GM15510 (cell line): ENCODE results near the gene IFNL4.

ENCODE experiments used
- POLR2A ChIP-seq: IDR thresholded peaks from 3 replicates; pipeline ENCODE4 v1.6.1; 2011; ENCODE audit warnings: borderline replicate concordance; ENCODE audit not compliant: insufficient read length; ENCODE audit errors: extremely low read depth

The IFNL4 gene

GRCh38 chr19:39206122-39206521 lies 42.5 kb downstream of the IFNL4 start:
- no peak for TF ChIP-seq POLR2A

DNA sequence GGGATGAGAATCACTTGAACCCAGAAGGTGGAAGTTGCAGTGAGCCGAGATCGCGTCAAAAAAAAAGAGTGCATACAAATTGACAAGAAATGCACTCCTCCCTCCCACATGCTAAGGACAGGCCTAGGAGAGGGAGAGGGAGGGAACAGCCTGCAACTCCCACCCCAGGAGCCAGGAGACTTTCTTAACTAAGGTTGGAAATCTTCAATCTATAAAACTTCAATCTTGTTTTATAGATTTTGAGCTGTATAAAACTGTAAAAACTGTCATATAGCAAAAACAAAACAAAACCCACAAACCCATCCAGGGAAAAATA lies 43.2 kb downstream of the IFNL4 start:
- TF ChIP-seq POLR2A = no peak

DNA sequence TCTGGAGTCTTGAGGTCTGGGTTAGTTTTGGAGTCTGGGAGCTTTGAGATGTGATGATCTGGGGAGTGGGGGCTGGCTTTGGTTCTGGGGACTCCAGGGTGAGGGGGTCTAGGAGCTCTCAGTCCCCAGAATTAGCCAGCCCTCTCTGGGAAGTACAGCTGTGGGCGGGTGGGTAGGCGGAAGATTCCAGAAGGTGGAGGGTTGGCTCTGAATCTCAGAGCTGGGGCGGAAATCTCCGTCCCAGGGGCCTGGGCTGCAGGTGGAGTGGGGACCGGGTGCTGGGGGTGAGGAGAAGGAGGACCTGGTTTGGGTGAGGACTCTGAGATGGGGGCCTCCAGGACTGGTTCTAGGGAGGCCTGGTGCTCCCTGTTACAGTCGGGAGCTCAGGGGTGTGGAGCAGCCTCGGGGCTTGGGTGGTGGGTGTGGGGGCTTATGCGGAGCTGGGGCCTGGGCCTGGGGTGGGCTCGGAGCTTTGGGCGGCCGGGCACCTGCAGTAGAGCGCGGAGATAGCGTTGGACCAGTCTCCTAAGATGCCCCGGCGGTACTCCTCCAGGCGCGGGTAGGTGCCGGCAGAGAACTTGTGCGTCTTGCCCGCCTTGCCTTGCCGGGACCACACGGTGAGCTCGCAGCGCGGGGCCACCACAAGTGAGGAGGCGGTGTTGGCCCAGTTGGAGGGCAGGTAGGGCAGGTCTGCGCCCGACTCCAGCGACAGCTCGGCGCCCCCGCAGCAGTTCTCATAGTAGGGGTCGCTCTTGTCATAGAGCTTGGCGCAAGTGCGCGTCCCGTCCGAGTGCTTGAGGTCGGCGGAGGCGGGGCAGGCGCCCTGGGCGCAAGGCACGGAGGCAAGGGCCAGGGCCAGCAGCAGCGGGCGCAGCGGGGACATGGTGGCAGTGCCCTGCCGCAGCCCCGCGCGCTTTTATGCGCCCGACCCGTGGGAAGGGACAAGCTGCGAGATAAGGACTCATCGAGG lies 45.0 kb downstream of the IFNL4 start, which contains the start of gene SYCN:
Gene SYCN (minus strand): TSS at position 892 of the 970 bp plus-strand sequence. CDS start 9 bp downstream, at position 883.
- no peak for TF ChIP-seq POLR2A

- TF ChIP-seq POLR2A = no peak
These were observed 45.7 kb downstream of the IFNL4 start for GRCh38 chr19:39202998-39203355.

GRCh38 chr19:39200803-39201115 lies 47.9 kb downstream of the IFNL4 start:
- no peak for TF ChIP-seq POLR2A

GRCh38 chr19:39200066-39200802 lies 48.4 kb downstream of the IFNL4 start:
- TF ChIP-seq POLR2A = no peak

DNA sequence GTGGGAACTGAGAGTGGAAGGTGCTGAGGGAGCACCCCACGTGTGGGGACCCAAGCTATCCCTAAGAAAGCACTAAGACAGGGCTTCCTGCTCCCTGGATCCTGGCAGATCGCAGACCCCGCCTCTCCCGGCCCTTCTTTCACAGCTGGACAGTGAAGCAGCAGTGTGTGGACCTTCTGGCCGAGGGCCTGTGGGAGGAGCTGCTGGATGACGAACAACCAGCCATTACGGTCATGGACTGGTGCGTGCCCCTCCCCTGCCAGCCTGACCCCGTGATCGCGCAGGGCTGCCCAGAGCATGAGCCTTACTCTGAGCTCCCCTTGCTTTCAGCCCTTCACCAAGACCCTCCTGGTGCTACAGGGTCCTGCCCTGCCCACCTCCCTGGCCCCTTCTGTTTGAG lies 49.6 kb downstream of the IFNL4 start:
- TF ChIP-seq POLR2A = no peak

DNA sequence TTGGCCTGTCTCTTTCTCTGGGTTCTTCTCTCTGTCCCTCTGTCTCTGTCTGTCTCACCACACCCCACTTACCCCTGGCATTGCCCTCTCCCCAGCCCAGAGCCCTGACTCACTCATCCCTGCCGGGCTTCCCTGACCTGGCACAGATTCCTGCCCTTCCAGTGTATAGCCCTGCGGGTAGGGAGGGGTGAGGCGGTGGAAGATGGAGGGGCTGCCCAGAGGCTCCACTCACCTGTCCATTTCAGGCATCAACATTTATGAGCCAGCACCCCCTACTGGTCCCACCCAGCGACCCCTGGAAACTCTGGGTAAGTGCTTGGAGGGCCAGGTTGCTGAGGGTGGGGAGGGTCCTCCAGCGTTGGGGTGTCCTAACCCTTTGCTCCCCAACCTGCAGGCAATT lies 50.8 kb downstream of the IFNL4 start:
- no peak for TF ChIP-seq POLR2A

- TF ChIP-seq POLR2A = no peak
These were observed 51.6 kb downstream of the IFNL4 start, which contains the start of gene NCCRP1 for GRCh38 chr19:39196860-39197562. Gene NCCRP1 (plus strand): TSS chr19:39196964. CDS start chr19:39196983, 19 bp downstream.

DNA sequence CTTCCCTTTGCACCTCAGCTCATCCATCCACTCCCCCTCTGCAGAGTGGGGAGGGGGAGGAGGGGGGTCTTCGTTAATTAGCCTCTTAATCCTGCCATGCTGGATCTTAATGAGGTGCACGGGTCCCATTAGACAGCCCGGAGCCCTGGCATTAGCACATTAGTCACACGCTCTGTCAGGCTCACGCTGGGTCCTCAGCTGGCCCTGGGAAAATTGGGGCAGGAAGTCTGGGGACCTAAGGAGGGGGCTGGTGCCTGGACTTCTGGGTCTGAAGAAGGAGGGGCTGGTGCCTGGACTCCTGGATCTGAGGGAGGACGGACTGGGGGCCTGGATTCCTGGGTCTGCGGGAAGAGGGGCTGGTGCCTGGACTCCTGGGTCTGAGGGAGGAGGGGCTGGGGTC lies 52.3 kb downstream of the IFNL4 start:
- no peak for TF ChIP-seq POLR2A
